GM21390 (cell line): ENCODE data around the gene C17orf113.

Source experiments
- ATAC-seq: cut with Tn5 transposase; IDR thresholded peaks from one replicate; pipeline ENCODE4 v1.9.1; 2021; ENCODE audit not compliant: unreplicated experiment

C17orf113 gene

GRCh38 chr17:42050393-42051012 lies at the start of gene C17orf113:
Gene C17orf113 (minus strand): TSS chr17:42050601. CDS start chr17:42043376, 7,225 bp downstream.
- peak; percentile 46 for ATAC-seq

DNA sequence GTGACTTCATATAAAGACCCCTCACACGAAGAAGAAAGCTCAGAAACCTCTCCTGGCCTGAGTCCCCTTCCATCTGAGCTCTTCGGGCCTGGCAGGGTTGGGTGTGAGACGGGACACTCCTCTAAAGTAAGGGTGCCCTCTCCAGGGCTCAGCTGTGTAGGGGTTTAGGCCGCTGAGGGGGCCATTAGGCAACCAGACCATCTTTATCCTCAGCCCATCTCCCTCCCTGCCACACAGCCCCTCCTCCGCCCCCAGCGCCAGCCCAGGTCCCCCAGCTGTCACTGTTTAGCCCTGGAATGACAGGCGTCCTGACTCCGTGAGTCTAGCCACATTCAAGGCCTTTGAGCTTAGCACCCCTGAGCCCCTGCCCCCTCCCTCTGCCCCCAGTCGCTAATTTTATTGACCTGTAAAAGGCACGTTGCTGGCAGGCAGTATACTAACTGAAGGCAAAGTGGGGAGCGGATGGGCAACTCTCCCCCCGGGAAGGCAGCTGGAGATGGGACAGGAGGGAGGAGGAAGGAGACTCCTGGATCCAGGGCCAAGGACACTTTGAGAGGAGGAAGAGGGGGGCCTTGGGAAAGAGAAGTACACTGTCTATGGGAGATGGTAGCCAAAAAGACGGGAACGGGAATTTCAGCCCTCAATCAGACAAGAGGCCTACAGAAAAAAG lies 48.5 kb upstream of the C17orf113 start:
- ATAC-seq: no peak

GRCh38 chr17:42097691-42098631 lies 47.6 kb upstream of the C17orf113 start, which contains the start of gene ZNF385C:
Gene ZNF385C (minus strand): TSS chr17:42098473. CDS start chr17:42063056, 35,417 bp downstream.
- no peak for ATAC-seq

- ATAC-seq: no peak
Observed at GRCh38 chr17:42096360-42097111, 46.1 kb upstream of the C17orf113 start.

DNA sequence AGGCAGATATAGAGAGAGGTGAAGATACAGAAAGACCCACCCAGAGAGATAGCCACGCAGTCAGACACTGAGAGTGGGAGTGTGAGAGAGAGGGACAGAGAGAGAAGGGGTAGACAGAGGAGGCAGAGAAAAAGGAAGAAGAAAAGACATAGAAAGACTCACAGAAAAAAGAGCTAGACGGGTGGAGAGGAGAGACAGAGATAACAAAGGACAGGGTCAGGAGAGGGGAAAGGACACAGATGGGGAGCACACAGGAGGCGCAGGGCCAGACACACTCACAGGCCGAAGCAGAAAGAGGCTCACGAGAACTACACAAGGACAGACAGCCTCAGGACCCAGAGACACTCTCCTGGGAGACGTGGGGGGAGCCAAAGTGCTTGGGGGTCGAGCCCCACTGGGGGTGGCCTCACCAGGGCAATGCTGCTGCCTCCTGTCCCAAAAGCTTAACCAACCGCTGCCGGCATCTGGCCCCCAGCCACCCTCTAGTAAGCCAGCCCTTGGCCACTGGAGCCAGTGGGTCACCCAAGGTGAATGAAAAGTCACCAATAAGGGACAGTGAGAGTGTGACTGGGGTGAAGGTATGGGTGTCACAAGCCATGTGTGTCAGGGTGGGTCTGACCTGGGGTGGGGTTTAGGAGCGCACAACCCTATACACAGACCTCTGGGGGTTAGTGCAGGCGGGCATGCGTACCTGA lies 44.1 kb upstream of the C17orf113 start:
- ATAC-seq: no peak

GRCh38 chr17:42092939-42093338 lies 42.5 kb upstream of the C17orf113 start:
- no peak for ATAC-seq

DNA sequence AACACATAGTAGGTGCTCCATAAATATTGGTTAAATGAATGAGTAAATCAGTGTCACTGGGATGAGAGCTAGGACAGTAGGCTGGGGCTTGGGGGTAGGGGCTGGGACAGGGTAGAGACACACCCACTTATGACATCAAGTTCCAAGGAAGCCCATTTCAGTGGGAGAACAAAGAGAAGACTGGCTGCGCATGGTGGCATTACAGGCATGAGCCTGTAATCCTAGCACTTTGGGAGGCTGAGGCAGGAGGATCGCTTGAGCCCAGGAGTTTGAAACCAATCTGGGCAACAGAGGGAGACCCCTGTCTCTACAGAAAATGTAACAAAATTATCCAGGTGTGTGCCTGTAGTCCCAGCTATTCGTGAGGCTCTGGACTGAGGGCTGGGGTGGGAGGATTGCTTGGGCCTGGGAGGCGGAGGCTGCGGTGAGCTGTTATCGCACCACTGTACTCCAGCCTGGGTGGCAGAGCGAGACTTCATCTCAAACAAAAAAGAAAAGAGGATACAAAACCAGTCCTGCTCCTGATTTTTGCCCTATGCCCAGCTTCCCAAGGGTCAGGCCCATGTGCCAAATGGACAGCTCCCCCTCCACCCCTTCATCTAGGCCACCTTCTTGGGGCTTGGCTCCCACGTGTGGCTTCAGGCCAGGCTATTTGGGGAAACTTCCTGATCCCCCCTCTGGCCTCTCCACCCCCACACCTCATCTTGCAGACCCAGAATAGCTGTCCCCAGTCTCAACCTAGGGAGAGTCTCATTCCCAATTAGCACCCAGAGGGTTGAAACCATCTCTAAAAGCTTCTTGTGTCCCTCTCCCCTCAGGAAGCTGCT lies 40.8 kb upstream of the C17orf113 start:
- no peak for ATAC-seq

GRCh38 chr17:42088736-42089135 lies 38.3 kb upstream of the C17orf113 start:
- no peak for ATAC-seq

- ATAC-seq: no peak
Observed at GRCh38 chr17:42087736-42088705, 37.6 kb upstream of the C17orf113 start.

- no peak for ATAC-seq
Observed at GRCh38 chr17:42087042-42087701, 36.8 kb upstream of the C17orf113 start.

- ATAC-seq: no peak
Observed at GRCh38 chr17:42081516-42082129, 31.2 kb upstream of the C17orf113 start.

- ATAC-seq: no peak
Observed at GRCh38 chr17:42079541-42079940, 29.1 kb upstream of the C17orf113 start.

GRCh38 chr17:42078396-42079043 lies 28.1 kb upstream of the C17orf113 start:
- ATAC-seq: no peak

DNA sequence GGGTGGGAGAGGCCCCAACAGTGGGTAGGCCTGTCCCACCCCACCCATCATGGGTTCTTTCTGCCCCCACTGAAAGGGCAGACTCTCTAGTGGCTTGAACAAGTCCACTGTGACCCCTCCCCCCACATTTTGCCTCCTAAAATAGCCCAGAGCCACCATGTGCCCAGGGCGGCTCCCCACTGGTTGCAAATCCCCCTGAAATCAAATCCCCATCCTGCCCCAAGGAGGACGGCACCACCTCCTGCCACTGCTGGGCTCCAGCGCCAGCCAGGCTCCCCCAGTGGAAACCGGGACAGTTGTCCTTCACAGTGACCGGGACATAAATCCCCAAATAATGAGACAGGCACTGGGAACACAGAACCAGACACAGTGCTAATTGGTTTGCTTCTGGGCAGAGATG lies 27.4 kb upstream of the C17orf113 start:
- no peak for ATAC-seq

DNA sequence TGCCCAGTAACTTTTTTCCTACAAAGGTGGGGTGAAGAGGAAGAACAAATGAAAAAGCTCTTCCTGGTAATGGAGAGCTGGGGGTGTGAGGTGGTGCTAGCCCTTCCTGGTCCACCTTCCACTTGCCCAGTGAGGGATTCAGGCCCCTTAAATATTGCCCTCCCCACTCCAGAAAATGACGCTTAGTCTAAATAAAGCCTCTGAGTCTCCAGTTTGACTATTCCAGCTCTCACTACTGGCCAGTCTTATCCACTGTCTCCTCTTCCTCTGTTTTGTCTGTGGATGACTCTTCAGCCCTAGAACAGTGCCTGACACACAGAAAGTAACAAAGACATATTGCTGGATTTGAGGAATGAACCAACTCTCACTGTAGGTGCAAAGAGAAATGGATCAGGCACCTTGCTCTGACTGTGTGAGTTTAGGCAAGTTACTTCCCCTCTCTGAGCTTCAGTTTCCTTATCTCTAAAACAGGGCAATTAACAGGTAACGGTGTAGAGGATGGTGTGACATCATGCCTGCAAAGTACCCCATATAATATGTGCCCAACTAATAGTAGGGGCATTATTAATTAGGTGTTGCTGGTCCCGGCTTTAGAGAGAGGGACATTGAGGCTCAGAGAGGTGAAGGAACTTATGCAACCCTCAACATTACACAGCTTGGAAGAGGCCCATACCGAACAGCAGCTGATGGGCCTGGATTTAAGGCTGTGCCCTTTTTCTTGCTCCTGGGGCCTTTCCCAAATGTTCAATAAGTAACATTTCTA lies 26.6 kb upstream of the C17orf113 start:
- no peak for ATAC-seq

DNA sequence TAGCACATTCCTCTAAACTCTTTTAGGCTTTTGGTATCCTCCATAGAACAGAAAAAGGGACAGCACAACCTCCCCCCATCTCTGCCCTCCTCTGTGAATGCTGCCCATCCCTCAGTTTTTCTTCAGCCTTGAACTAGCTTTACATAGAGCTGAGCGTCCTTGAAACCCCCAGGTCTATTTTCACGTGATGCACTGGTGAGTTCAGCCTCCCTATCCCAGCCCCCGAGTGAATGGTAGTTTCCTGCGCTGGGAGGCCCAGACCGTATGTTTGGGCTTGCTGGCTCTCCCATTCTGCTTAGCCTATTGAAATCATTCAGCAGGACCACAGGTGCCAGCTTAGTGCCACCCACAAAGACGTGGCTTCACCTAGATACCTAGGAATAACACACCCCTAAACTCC lies 25.4 kb upstream of the C17orf113 start:
- no peak for ATAC-seq
